T-helper 1 cell treated with Interleukin-12 subunit alpha and Interleukin-12 subunit beta and Interleukin-4 antibody, amounts not matched to agents 30 μg/mL and 1 μg/mL, for 36 hours (primary cell): Measurements from ENCODE around the gene RASSF9.

ENCODE experiments used
- H3K27ac Mint-ChIP-seq: one replicate; pipeline ENCODE4 v1.8.0; 2021; ENCODE audit warnings: mild to moderate bottlenecking, mixed read lengths
- H3K27me3 Mint-ChIP-seq: one replicate; pipeline ENCODE4 v1.8.0; 2021; ENCODE audit warnings: low read depth, mixed read lengths
- H3K36me3 Mint-ChIP-seq: one replicate; pipeline ENCODE4 v1.8.0; 2021; ENCODE audit warnings: low read depth, mixed read lengths
- H3K4me1 Mint-ChIP-seq: one replicate; pipeline ENCODE4 v1.8.0; 2021; ENCODE audit warnings: low read depth, mixed read lengths
- H3K4me3 Mint-ChIP-seq: one replicate; pipeline ENCODE4 v1.8.0; 2021; ENCODE audit warnings: mild to moderate bottlenecking, moderate library complexity, mixed read lengths
- H3K9me3 Mint-ChIP-seq: one replicate; pipeline ENCODE4 v1.8.0; 2021; ENCODE audit warnings: mixed read lengths

The RASSF9 gene

DNA sequence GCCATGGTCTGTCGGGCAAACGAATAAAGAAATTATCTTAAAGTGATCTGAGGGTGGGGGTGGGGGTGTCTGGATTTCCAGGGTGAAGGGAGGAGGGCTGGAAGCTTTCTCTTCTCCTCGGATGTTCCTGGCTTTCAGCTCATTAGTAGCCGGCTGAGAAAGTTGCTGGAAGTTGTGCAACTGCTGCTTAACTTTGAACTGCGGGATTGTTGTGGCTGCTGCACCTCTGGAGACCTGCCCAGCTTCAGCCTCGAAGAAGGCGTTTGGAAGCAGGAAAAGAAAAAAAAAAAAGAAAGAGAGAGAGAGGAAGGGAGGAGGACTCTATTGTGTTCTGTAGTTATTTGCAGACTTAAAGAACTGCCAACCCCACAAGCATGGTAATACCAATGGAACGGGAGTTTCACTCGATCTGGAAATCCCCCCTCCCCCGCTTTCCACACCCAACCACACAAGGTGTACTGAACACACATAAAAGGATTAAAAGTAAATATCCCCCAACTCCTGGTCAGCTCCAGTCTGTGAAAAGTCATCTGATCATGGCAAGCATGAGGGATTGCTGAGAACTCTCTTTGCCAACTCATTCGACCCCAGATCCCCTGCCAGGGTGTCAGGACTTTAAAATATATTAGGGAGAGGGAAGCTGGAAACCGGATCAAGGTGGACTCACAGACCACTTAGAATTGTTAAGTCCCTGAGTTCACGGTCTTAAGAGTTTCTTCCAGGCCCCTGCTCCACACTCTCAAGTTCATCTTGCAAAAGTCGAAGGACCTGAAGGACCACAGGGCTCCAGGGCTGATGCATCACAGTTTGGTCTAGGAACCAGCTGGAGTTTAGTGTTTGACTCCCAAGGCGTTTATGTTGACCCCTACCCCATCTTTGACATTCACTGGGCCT, at the start of gene RASSF9:
Gene RASSF9 (minus strand): TSS at position 213 of the 894 bp plus-strand sequence. CDS start 208 bp downstream, at position 5.
- Mint-ChIP-seq H3K27ac (no peak within 1 kb of the TSS), H3K4me1 (no peaks in the 10 kb centered on the region), H3K27me3 (no peaks in the 10 kb centered on the region), H3K4me3 (no peak within 1 kb of the TSS), H3K36me3 (no peaks in the 10 kb centered on the region), H3K9me3 (no peaks in the 10 kb centered on the region)

DNA sequence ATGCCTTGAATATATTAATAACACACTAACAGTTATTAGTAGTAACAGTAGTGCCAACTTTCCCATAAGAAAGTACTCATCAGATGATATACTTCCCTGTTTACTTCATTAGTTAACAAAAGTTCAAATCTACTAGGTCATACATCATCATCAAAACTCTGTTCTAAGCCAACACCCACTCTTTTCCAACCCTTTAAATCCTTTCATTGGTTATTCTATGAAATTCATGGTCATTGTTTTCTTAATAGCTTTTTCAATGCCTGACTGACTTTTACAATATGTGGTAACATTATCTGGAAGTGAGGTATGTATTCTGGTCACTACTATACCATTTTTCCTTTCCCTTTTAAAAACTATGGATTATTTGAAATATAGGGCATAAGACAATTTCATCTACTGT, 47.6 kb upstream of the RASSF9 start:
- no peaks in the 10 kb centered on the region for H3K4me1 Mint-ChIP-seq
- no peak overlapping the region for H3K27ac Mint-ChIP-seq
- no peak overlapping the region for H3K4me3 Mint-ChIP-seq
- no peaks in the 10 kb centered on the region for H3K36me3 Mint-ChIP-seq
- no peaks in the 10 kb centered on the region for H3K27me3 Mint-ChIP-seq
- H3K9me3 Mint-ChIP-seq, result no peaks in the 10 kb centered on the region

DNA sequence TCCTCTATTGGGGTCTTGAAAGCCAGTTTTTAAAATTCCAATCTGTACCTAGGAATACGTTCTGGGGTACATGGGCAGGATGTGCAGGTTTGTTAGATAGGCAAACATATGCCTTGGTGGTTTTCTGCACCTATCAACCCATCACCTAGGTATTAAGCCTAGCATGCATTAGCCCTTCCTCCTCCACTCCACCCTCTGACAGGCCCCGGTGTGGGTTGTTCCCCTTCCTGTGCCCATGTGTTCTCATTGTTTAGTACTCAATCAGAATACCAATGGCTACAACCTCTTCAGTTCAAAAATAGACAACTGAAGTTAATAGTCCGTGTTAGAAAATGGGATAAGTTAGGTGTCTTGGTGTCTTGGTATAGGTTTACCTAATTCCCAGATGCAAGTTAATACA, 41.2 kb upstream of the RASSF9 start:
- Mint-ChIP-seq H3K9me3 (no peaks in the 10 kb centered on the region), H3K4me3 (no peak overlapping the region), H3K27ac (no peak overlapping the region), H3K36me3 (no peaks in the 10 kb centered on the region), H3K4me1 (no peaks in the 10 kb centered on the region), H3K27me3 (no peaks in the 10 kb centered on the region)

DNA sequence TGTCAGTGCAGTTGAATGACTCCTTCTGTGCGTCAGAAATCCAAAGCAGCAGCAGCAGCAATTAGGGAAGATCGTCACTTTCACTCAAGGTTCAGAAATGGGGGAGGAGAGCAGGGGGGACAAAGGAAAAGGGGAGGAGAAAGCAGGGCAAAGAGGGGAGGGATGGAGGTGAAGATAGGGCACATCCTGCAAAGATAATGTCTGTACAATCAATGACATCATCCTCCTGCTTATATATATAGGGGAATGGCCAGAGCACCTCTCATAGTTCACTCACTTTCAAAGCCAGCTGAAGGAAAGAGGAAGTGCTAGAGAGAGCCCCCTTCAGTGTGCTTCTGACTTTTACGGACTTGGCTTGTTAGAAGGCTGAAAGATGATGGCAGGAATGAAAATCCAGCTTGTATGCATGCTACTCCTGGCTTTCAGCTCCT, 37.8 kb upstream of the RASSF9 start, which contains the start of gene NTS:
Gene NTS (plus strand): TSS at position 265 of the 431 bp plus-strand sequence. CDS start 109 bp downstream, at position 374.
- Mint-ChIP-seq H3K27ac (no peak within 1 kb of the TSS), H3K27me3 (no peaks in the 10 kb centered on the region), H3K4me3 (no peak within 1 kb of the TSS), H3K4me1 (no peaks in the 10 kb centered on the region), H3K9me3 (no peaks in the 10 kb centered on the region), H3K36me3 (no peaks in the 10 kb centered on the region)

DNA sequence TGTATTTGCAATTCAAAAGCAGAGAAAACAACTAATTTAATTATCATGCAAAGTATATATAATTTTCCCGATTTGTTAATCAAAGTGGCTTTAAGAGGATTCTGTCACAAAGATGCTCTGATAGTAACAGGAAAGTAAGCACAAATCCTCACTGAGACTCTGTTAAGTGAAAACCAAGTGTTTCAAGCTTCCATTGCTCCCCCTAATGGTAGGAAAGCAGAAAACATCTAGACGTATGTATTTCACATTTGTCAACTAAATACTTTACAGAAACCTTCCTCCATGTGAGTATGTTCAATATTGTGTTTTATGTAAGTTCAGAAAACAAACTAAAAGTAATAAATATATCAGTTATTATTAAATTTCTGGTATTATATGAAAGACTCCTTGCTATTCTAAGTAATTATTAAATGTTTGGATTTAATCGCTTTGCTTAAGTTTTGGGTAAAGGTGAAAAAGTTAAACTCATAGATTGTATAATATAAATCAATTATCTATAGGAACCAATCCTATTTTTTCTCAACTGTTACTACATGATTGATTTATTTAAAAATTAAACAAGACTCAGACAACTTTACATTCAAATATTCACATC, 36.4 kb upstream of the RASSF9 start:
- H3K36me3 Mint-ChIP-seq, result no peaks in the 10 kb centered on the region
- H3K4me1 Mint-ChIP-seq, result no peaks in the 10 kb centered on the region
- no peak overlapping the region for H3K4me3 Mint-ChIP-seq
- no peaks in the 10 kb centered on the region for H3K9me3 Mint-ChIP-seq
- no peak overlapping the region for H3K27ac Mint-ChIP-seq
- no peaks in the 10 kb centered on the region for H3K27me3 Mint-ChIP-seq

DNA sequence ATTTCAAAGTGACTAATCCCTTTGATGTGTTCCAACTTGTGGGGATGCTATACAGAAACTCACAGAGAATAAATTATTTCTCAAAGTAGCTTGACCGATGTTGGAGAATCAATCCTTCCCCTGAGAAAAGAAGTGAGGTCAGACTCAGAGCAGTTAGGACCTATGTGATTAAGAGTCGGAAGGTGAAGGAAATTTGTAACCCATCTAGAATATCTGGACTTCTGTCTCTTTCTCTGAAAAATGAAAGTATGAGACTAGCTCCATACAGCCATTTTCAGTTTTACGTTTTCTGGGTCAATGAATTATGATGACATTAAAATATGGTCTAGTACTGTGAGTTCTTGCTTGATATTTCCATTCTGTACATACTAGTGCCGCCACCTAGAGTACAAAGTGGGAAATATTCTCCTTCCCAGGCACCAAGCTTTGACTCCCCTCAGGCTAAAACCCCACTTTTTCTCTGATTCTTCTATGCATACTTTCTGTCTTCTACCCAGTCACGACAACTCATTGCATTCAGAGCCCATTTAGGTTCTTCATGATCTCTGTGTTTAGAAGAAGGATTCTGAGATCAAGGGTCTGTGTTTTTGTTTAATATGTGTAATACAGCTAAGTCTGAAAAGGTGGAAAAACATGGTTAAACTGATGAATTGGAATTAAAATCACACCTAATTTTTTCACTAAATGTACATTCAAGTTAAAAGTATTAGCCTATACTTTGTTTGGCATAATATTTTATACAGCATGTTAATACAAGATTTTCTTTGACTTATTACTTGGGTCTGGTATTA, 31.0 kb upstream of the RASSF9 start:
- H3K4me1 Mint-ChIP-seq, result no peaks in the 10 kb centered on the region
- no peak overlapping the region for H3K27ac Mint-ChIP-seq
- no peaks in the 10 kb centered on the region for H3K36me3 Mint-ChIP-seq
- H3K4me3 Mint-ChIP-seq, result no peak overlapping the region
- H3K27me3 Mint-ChIP-seq, result no peaks in the 10 kb centered on the region
- H3K9me3 Mint-ChIP-seq, result no peaks in the 10 kb centered on the region

DNA sequence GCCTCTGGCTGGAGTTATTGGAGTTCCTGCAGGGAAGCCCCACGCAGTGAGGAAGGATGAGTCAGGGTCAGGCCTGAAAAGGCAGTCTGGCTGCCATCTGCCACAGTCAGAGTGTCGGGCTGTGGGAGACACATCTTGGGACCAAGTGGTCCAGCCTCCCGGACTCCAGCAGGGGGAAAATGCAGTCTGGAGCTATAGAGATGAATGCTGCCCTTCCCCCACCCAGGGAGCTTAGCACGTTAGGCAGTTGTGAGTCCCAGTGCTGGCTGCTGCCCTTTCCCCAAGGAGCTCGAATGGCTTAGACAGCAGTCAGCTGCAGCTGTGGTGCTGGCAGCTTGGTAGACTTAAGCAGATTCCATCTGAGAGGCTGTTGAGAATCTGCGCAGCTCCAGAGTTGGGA, 29.7 kb upstream of the RASSF9 start:
- no peaks in the 10 kb centered on the region for H3K4me1 Mint-ChIP-seq
- no peaks in the 10 kb centered on the region for H3K9me3 Mint-ChIP-seq
- H3K27ac Mint-ChIP-seq, result no peak overlapping the region
- no peak overlapping the region for H3K4me3 Mint-ChIP-seq
- no peaks in the 10 kb centered on the region for H3K36me3 Mint-ChIP-seq
- H3K27me3 Mint-ChIP-seq, result no peaks in the 10 kb centered on the region

DNA sequence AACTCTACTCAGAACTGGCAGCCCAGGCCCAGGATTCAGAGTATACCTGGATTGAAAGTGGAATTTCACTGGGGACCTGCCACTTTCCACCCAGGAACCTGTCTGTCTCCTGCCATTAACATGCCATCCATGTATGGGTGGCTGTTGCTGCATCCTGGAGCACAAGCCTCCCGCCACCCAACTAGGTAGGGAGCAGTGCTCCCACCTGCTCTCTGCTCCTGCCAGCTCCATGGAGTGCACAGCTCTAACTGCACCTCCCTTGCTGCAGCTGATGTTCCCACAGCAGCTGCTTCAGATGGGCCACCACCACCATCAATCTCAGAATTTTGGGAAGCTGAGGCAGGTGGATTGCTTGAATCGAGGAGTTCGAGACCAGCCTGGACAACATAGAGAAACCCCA, 20.8 kb upstream of the RASSF9 start:
- Mint-ChIP-seq H3K27me3 (no peaks in the 10 kb centered on the region), H3K27ac (no peak overlapping the region), H3K4me3 (no peak overlapping the region), H3K9me3 (no peaks in the 10 kb centered on the region), H3K36me3 (no peaks in the 10 kb centered on the region), H3K4me1 (no peaks in the 10 kb centered on the region)

DNA sequence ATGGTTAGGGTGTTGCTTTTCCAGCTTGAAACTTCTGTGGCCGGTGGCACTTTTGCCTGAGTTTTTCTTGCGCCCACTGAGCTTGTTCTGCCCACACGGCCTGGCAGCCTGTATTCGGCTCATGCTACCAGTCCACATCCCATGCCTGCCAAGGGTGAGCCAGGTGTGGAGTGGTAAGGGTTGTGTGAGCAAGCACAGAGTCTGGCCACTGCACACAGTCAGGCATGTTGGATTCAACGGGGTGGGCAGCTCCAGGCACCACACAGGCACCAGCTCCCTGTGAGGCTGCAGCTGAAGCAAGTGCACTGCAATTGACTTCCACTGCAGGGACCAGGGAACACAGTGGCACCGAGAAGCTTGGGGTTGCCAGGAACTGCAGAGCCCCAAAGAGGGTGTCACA, 19.1 kb upstream of the RASSF9 start:
- Mint-ChIP-seq H3K4me1 (no peaks in the 10 kb centered on the region), H3K27me3 (no peaks in the 10 kb centered on the region), H3K36me3 (no peaks in the 10 kb centered on the region), H3K9me3 (no peaks in the 10 kb centered on the region), H3K27ac (no peak overlapping the region), H3K4me3 (no peak overlapping the region)

DNA sequence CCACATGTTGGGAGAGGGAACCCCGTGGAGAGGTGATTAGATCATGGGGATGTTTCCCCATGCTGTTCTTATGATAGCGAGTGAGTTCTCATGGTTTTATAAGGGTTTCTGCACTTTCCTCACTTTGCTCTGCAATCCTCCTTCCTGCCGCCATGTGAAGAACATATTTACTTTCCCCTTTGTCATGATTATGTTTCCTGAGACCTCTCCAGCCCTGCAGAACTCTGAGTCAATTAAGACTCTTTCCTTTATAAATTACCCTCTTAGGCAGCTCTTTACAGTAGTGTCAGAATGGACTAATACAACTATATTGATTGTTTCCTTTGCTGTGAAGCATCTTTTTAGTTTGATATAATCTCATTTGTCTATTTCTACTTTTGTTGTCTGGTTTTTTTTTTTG, 13.1 kb upstream of the RASSF9 start:
- Mint-ChIP-seq H3K36me3 (no peaks in the 10 kb centered on the region), H3K4me3 (no peak overlapping the region), H3K4me1 (no peaks in the 10 kb centered on the region), H3K9me3 (no peaks in the 10 kb centered on the region), H3K27ac (no peak overlapping the region), H3K27me3 (no peaks in the 10 kb centered on the region)

DNA sequence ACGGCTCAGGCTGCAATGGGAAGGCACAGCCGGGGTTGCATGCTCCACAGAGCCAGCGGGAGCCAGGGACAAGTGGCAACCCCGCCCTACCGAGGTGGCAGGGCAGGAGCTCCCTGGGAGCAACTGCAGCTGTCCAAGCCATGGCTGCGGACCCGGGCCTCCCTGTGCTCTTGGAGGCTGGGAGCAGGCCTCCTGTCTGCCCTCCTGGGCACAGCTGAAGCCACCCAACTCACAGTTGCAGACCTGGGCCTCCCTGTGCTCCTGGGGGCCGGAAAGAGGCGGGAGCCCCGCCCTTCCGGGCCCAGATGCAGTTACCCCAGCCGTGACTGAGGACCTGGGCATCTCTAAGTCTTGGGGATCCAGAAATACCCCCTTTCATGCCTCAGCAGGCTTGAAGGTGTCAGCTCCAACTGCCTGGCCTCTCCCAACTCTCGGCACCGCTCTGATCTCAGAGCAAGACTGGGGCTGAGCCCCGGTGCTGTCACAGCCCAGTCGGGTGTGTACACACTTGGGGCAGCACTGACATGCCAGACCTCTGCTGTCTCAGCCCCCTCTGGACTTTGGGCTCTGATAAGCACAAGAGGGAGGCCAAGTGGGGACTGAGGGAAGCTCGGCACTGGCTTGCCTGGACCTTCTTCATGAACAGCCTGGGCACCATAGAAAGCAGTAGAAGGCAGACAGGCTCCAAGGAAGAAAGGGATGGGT, 7.5 kb upstream of the RASSF9 start:
- Mint-ChIP-seq H3K36me3 (no peaks in the 10 kb centered on the region), H3K4me3 (no peak overlapping the region), H3K9me3 (no peaks in the 10 kb centered on the region), H3K27me3 (no peaks in the 10 kb centered on the region), H3K27ac (no peak overlapping the region), H3K4me1 (no peaks in the 10 kb centered on the region)

DNA sequence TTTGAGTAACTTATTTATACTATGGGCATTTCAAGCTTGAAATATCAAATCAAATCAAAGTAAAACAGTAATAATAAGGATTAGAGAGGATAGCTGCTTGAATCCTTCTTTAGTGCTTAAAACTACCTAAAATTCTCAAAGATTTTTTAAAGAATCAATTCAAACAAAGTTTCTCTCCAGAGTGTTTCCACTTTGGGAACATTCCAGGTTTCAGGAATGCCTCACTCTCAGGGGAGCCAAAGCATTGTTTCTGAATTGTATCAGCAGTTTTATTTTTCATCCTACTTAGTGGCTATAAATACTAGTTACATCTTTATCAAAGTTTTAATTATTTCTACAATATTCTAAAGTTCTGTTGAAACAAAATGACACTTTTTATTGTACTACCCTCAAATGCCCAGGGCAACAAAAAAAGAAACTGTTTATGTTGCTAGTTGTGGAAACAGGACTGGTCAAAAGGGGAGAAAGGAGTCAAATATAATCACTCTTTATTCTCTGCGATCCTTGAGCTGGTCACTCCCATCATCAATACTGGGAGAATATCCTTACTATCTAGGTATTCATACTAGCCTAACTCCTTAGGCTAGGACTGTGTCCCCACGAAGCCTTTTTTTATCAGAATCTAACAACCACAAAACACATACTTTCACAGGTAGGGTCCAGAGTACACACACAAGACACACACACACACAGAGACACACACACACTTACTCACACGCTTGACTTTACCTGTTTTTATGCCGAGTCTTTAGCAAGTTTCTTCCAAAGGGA, 598 bp downstream of the RASSF9 start:
- Mint-ChIP-seq H3K27me3 (no peaks in the 10 kb centered on the region), H3K9me3 (no peaks in the 10 kb centered on the region), H3K4me3 (no peak overlapping the region), H3K36me3 (no peaks in the 10 kb centered on the region), H3K27ac (no peak overlapping the region), H3K4me1 (no peaks in the 10 kb centered on the region)

DNA sequence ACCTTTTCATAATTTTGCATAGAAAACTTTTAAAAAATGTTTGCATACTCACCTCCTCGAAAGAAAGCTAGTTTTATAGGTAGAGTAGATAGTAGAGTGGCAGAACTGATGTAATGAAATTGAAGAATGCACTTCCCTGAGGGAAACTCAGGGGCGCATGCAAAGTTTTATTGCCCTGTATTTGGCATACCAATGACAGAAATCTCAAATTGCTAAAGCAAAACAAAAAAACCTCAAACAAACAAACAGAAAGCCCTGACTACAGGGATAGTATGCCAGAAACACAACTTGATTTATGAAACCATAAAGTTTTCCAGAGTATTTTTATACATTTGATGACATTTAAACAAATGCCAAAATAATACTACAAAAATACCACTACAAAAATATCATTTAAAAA, 1.8 kb downstream of the RASSF9 start:
- H3K4me1 Mint-ChIP-seq, result no peaks in the 10 kb centered on the region
- no peak overlapping the region for H3K4me3 Mint-ChIP-seq
- H3K27ac Mint-ChIP-seq, result no peak overlapping the region
- no peaks in the 10 kb centered on the region for H3K9me3 Mint-ChIP-seq
- no peaks in the 10 kb centered on the region for H3K36me3 Mint-ChIP-seq
- H3K27me3 Mint-ChIP-seq, result no peaks in the 10 kb centered on the region

DNA sequence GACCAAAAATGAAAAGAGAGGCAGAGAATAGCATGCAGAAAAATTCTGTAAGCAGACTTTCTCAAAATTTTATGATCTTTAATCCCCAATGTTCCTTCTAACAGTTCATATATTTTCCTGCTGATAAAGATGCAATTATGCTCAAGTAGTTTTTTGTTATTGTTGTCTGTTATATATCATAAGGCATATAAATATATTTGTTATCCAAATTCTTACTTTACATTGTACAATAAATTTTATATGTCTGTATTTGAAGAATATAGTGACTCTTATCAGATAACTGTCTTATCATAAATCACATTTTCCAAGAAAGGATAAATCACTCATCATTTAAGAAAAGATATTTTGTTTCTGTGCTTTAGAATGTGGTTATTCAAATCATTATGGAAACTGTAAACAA, 2.6 kb downstream of the RASSF9 start:
- Mint-ChIP-seq H3K4me1 (no peaks in the 10 kb centered on the region), H3K27ac (no peak overlapping the region), H3K36me3 (no peaks in the 10 kb centered on the region), H3K9me3 (no peaks in the 10 kb centered on the region), H3K4me3 (no peak overlapping the region), H3K27me3 (no peaks in the 10 kb centered on the region)
